H1 (cell line): ENCODE measurements around the gene VIPR2. TPM values are rescaled to one million over a fixed set of nuclear protein-coding genes. Genes with fewer than 3 reads are reported as not detected.

Experiments used
- BCL11A ChIP-seq, 2 experiments: IDR thresholded peaks; one replicate each; pipeline ENCODE4 v1.6.1; 2011; ENCODE audit warnings: low read depth in 2 of 2, low read length in 2 of 2, mild to moderate bottlenecking in 2 of 2
- CHD7 ChIP-seq: fragments of 300-600 bp; sonication (generic); IDR thresholded peaks from 2 replicates; pipeline ENCODE4 v1.7.1; 2012; ENCODE audit warnings: low read length, moderate library complexity, mild to moderate bottlenecking, inconsistent platforms; ENCODE audit not compliant: insufficient replicate concordance
- SRF ChIP-seq: IDR thresholded peaks from 2 replicates; pipeline ENCODE4 v1.6.1; 2011; ENCODE audit warnings: mild to moderate bottlenecking, low read depth, low read length, moderate library complexity
- polyA plus RNA-seq, 7 experiments: library from polyadenylated mRNA; depleted of rRNA in 3 of 7; stranded (reverse) in 5 of 7; unstranded in 2 of 7; fragments of >200 nt in 5 of 7; fragments of 200-250 nt in 2 of 7; gene quantifications; 1 replicate in 5 of 7; 2 replicates in 1 of 7; 4 replicates in 1 of 7; pipeline versions ENCODE4 v1.2.1 to v1.2.3, GENCODE V29; 2011 to 2013; ENCODE audit warnings: missing spikeins in 2 of 7, mixed read lengths in 2 of 7
- total RNA-seq: library from RNA; stranded (reverse); fragmentation: NEBNext Ultra II Directional; extraction: Animal tissue kit (Norgen Biotek cat#: 25700); gene quantifications from 2 replicates; pipeline ENCODE4 v1.2.1, GENCODE V29; 2021

VIPR2 gene
- total and polyA plus RNA-seq, 2 of the 8 experiments (the other 6 are each of a cell fraction or from before 2014, with no cell fraction given), result 2.4 to 6.3 TPM

- TF ChIP-seq BCL11A (IDR thresholded peaks at IDR 0.05; ENCODE audit: low read depth in 2 of 2, low read length in 2 of 2) (no peak), SRF (no peak), CHD7 (no peak)
Measured at GRCh38 chr7:159019111-159019510, 125.6 kb downstream of the VIPR2 start (continued).
